ENCODE results near the gene PLCH1. TPM values are rescaled to one million over a fixed set of nuclear protein-coding genes. Genes with fewer than 3 reads are reported as not detected.

PLCH1 gene
- total and polyA plus RNA-seq, 2 donors (not counting 1 experiment from before 2014, with no cell fraction given): 0.27 TPM; not detected in 1

DNA sequence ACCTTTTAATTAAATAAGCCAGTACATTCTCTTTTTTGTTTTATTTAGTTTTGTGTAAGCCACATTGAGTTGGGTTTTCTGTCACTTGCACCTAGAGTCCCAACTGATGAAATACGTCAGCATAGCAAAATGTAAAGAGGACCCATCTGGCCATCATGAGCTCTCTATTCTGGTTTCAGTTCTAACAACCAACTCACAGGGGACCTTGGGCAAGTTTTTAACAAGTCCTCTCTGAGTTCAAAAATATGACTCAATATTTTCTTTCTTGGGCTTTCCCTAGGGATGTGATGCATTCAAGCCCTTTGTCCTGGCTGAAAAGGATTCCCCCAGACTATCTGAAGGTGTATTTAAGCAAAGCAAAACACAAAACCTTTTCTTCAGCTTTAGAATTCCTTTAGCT lies 32.9 kb downstream of the PLCH1 start:
- Mint-ChIP-seq H3K4me3 (no peak overlapping the region), H3K4me1 (no peaks in the 10 kb centered on the region), H3K27ac (no peak overlapping the region), H3K27me3 (no peaks in the 10 kb centered on the region), H3K9me3 (ENCODE audit: insufficient read depth) (peaks cover 5% of the 10 kb centered on the region)
- ATAC-seq (ENCODE audit: low read depth): no peak
- WGBS (ENCODE audit: insufficient coverage): no CpG with 5 or more reads among the region's 1 CpG
- Histone ChIP-seq H3K9ac (ENCODE audit: low read length) (no peak overlapping the region), H3K27ac (ENCODE audit: low read length in 2 of 2) (no peak overlapping the region), H3K4me2 (replicated peaks; ENCODE audit: low read depth, low read length, poor library complexity, severe bottlenecking) (no peak overlapping the region), H4K20me1 (ENCODE audit: control insufficient read depth, insufficient read depth, low read length, poor library complexity, severe bottlenecking) (no peaks in the 10 kb centered on the region), H3K4me1 (ENCODE audit: control insufficient read depth in 2 of 2, insufficient read depth in 2 of 2, low read length in 2 of 2) (no peaks in the 10 kb centered on the region), H3K36me3 (replicated peaks in 1 of 2; ENCODE audit: control extremely low read depth in 1 of 2, control insufficient read depth in 1 of 2, extremely low read depth in 1 of 2, insufficient read depth in 2 of 2, low read length in 1 of 2) (no peaks in the 10 kb centered on the region), H3K9me3 (ENCODE audit: control extremely low read depth in 1 of 3, control insufficient read depth in 2 of 3, insufficient read depth in 1 of 3, low read length in 2 of 3) (peaks cover 0 to 3% (median 0%) of the 10 kb centered on the region in 3 donors), H3K27me3 (replicated peaks in 1 of 4; ENCODE audit: control extremely low read depth in 1 of 4, control insufficient read depth in 3 of 4, insufficient read depth in 4 of 4, low read length in 3 of 4) (no peaks in the 10 kb centered on the region), H3K4me3 (ENCODE audit: control extremely low read depth in 1 of 5, extremely low read depth in 1 of 5, insufficient read depth in 1 of 5, low read depth in 2 of 5, low read length in 4 of 5) (no peak overlapping the region), H3K79me2 (ENCODE audit: control insufficient read depth, insufficient read depth, low read length) (no peaks in the 10 kb centered on the region), H2AFZ (ENCODE audit: insufficient read depth, low read depth, low read length, poor library complexity, severe bottlenecking) (no peak overlapping the region)
- no peak for DNase-seq
- TF ChIP-seq, protein P1, sequence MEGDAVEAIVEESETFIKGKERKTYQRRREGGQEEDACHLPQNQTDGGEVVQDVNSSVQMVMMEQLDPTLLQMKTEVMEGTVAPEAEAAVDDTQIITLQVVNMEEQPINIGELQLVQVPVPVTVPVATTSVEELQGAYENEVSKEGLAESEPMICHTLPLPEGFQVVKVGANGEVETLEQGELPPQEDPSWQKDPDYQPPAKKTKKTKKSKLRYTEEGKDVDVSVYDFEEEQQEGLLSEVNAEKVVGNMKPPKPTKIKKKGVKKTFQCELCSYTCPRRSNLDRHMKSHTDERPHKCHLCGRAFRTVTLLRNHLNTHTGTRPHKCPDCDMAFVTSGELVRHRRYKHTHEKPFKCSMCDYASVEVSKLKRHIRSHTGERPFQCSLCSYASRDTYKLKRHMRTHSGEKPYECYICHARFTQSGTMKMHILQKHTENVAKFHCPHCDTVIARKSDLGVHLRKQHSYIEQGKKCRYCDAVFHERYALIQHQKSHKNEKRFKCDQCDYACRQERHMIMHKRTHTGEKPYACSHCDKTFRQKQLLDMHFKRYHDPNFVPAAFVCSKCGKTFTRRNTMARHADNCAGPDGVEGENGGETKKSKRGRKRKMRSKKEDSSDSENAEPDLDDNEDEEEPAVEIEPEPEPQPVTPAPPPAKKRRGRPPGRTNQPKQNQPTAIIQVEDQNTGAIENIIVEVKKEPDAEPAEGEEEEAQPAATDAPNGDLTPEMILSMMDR (IDR thresholded peaks at IDR 0.05): no peak
- no peak for TF ChIP-seq EZH2 (IDR thresholded peaks at IDR 0.05; ENCODE audit: borderline replicate concordance, insufficient read depth, low read depth, low read length, poor library complexity, severe bottlenecking)
- intact Hi-C loops (cut with micrococcal nuclease): no loop called here
- CTCF ChIA-PET: interaction anchor here (0.6 to 2.2 kb wide), 2 partner anchors 10 to 1381 kb away, joined by 3 to 21 read pairs; no protein-coding TSS in a partner anchor
- POLR2A ChIA-PET: interaction anchor here (0.6 kb wide), 1 partner anchor 9 kb away, joined by 3 read pairs; no protein-coding TSS in a partner anchor

DNA sequence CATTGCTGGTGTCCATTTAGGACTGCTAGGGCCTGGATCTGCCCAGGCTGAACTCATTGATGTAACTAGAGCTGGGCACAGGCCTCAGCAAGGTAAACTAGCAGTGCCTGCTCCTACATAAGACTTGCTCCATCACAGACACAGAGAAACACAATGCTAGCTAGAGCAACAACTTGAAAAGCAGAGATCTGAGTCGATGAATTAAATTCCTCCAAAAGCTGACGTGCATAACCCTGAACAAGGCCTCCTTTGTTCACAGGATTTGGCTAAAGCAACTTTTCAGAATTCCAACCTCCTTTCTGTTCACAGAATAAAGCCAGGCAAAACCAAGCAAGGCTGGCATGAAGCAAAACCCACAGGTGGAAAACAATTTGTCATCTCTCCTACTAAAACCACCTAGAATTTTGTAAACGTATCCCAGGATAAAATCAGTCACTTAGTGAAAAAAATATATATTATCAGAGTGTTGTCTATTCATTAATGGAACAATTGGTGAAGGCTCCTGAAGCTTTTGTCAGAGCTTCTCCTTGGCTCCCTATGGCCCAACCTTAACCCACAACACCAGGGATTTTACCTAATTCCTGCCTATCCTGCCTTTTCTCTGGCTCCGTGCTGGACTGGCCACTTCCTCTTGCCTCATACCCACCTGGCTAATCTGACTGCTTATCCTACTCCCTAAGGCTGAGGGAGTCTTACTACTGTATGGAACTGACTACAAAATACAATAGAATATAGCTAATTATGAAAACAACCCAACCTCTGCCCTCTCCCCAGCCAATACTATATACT lies 39.9 kb downstream of the PLCH1 start:
- no peaks in the 10 kb centered on the region for H3K79me2 ChIP-seq (ENCODE audit: control insufficient read depth, insufficient read depth, low read length)
- intact Hi-C loops (cut with micrococcal nuclease): no loop called here
- no peaks in the 10 kb centered on the region for H3K9me3 Mint-ChIP-seq (ENCODE audit: insufficient read depth)
- no peak for ATAC-seq (ENCODE audit: low read depth)
- TF ChIP-seq EZH2 (IDR thresholded peaks at IDR 0.05; ENCODE audit: borderline replicate concordance, insufficient read depth, low read depth, low read length, poor library complexity, severe bottlenecking): no peak
- TF ChIP-seq, protein P1 (IDR thresholded peaks at IDR 0.05): no peak
- peaks cover 0 to 3% (median 0%) of the 10 kb centered on the region in 4 experiments for H3K27me3 ChIP-seq (replicated peaks in 1 of 4; ENCODE audit: control extremely low read depth in 1 of 4, control insufficient read depth in 3 of 4, insufficient read depth in 4 of 4, low read length in 3 of 4)
- H2AFZ ChIP-seq (ENCODE audit: insufficient read depth, low read depth, low read length, poor library complexity, severe bottlenecking): no peak overlapping the region
- no peak overlapping the region for H3K4me3 ChIP-seq (ENCODE audit: control extremely low read depth in 1 of 5, extremely low read depth in 1 of 5, insufficient read depth in 1 of 5, low read depth in 2 of 5, low read length in 4 of 5)
- H3K4me1 Mint-ChIP-seq: no peaks in the 10 kb centered on the region
- no peak overlapping the region for H3K4me2 ChIP-seq (replicated peaks; ENCODE audit: low read depth, low read length, poor library complexity, severe bottlenecking)
- H3K27me3 Mint-ChIP-seq: peaks cover 7% of the 10 kb centered on the region
- no peak overlapping the region for H3K27ac ChIP-seq (ENCODE audit: low read length in 2 of 2)
- no peak overlapping the region for H3K9ac ChIP-seq (ENCODE audit: low read length)
- no peaks in the 10 kb centered on the region for H3K9me3 ChIP-seq (ENCODE audit: control extremely low read depth in 1 of 3, control insufficient read depth in 2 of 3, insufficient read depth in 1 of 3, low read length in 2 of 3)
- no peaks in the 10 kb centered on the region for H4K20me1 ChIP-seq (ENCODE audit: control insufficient read depth, insufficient read depth, low read length, poor library complexity, severe bottlenecking)
- no peak for DNase-seq
- H3K36me3 ChIP-seq (replicated peaks in 1 of 2; ENCODE audit: control extremely low read depth in 1 of 2, control insufficient read depth in 1 of 2, extremely low read depth in 1 of 2, insufficient read depth in 2 of 2, low read length in 1 of 2): no peaks in the 10 kb centered on the region
- no peak overlapping the region for H3K4me3 Mint-ChIP-seq
- no peaks in the 10 kb centered on the region for H3K4me1 ChIP-seq (ENCODE audit: control insufficient read depth in 2 of 2, insufficient read depth in 2 of 2, low read length in 2 of 2)
- ChIA-PET CTCF (interaction anchor here (0.5 to 1.2 kb wide), 4 partner anchors 19 to 798 kb away, joined by 3 to 4 read pairs (median 3); no protein-coding TSS in a partner anchor), POLR2A (interaction anchor here (0.6 kb wide), 1 partner anchor 28 kb away, joined by 5 read pairs; no protein-coding TSS in a partner anchor)
- H3K27ac Mint-ChIP-seq: no peak overlapping the region
- 91% methylated on average over 2 of the region's 4 CpGs for WGBS (ENCODE audit: insufficient coverage)

Data from B cell (primary cell).